ENCODE results near the gene CLSTN1. TPM values are rescaled to one million over a fixed set of nuclear protein-coding genes. Genes with fewer than 3 reads are reported as not detected.
"Not testable (repeated sequence)": the region's sequence is repeated elsewhere in the genome, so short reads cannot be mapped to it uniquely, and the experiment has no call there.

CLSTN1 gene
- total RNA-seq, 1 donor from 2014 or later, result 75.4 TPM

GRCh38 chr1:9753121-9753531 lies 70.6 kb downstream of the CLSTN1 start:
- Histone ChIP-seq H4K20me1 (ENCODE audit: low read depth) (peaks cover 43% of the 10 kb centered on the region), H3K9ac (no peak overlapping the region), H3K27ac (no peak overlapping the region), H3K27me3 (no peaks in the 10 kb centered on the region), H3K79me2 (ENCODE audit: low read depth) (peaks cover 33% of the 10 kb centered on the region), H3K4me3 (no peak overlapping the region), H3K9me3 (ENCODE audit: low read depth) (no peaks in the 10 kb centered on the region), H3F3A (ENCODE audit: low read depth) (no peaks in the 10 kb centered on the region), H2AFZ (replicated peaks) (no peak overlapping the region), H3K4me2 (no peak overlapping the region), H3K4me1 (peaks cover 14% of the 10 kb centered on the region), H3K36me3 (peaks cover 4% of the 10 kb centered on the region)
- TF ChIP-seq, protein P1, sequence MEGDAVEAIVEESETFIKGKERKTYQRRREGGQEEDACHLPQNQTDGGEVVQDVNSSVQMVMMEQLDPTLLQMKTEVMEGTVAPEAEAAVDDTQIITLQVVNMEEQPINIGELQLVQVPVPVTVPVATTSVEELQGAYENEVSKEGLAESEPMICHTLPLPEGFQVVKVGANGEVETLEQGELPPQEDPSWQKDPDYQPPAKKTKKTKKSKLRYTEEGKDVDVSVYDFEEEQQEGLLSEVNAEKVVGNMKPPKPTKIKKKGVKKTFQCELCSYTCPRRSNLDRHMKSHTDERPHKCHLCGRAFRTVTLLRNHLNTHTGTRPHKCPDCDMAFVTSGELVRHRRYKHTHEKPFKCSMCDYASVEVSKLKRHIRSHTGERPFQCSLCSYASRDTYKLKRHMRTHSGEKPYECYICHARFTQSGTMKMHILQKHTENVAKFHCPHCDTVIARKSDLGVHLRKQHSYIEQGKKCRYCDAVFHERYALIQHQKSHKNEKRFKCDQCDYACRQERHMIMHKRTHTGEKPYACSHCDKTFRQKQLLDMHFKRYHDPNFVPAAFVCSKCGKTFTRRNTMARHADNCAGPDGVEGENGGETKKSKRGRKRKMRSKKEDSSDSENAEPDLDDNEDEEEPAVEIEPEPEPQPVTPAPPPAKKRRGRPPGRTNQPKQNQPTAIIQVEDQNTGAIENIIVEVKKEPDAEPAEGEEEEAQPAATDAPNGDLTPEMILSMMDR (IDR thresholded peaks at IDR 0.05), result no peak
- TF ChIP-seq EZH2 (IDR thresholded peaks at IDR 0.05), result no peak
- no peak for TF ChIP-seq EZH2phosphoT487 (IDR thresholded peaks at IDR 0.05)
- peaks cover 2% of the 10 kb centered on the region for H3K27me3 Mint-ChIP-seq (ENCODE audit: insufficient read depth, low read depth)
- peaks cover 35% of the 10 kb centered on the region for H3K36me3 Mint-ChIP-seq
- no peak for DNase-seq (ENCODE audit: low spot score)
- H3K27ac Mint-ChIP-seq, result no peak overlapping the region
- peaks cover 13% of the 10 kb centered on the region for H3K4me1 Mint-ChIP-seq
- no peak overlapping the region for H3K4me3 Mint-ChIP-seq
- peaks cover 4% of the 10 kb centered on the region for H3K9me3 Mint-ChIP-seq

DNA sequence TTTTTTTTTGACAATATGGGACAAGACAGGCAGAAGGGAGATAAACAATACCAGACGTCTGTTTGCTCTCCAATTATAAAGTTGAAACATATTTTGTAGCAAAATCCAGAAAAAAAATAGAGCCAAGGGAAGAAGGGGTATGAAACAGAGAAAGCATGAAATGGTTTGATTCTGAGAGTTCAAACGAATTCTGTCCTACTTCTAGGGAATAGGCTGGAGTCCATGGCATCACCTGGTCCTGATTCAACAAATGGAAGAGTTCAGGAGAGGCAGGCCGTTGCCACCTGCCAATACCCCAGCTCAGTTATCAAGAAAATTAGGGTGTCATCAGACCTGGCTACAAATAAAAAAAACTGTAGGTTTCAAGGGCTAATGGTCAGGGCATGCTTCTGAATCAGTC lies 71.8 kb downstream of the CLSTN1 start:
- Histone ChIP-seq H4K20me1 (ENCODE audit: low read depth) (peaks cover 43% of the 10 kb centered on the region), H3F3A (ENCODE audit: low read depth) (no peaks in the 10 kb centered on the region), H3K79me2 (ENCODE audit: low read depth) (peaks cover 21% of the 10 kb centered on the region), H3K9ac (no peak overlapping the region), H3K36me3 (peaks cover 4% of the 10 kb centered on the region), H3K4me2 (no peak overlapping the region), H3K27me3 (no peaks in the 10 kb centered on the region), H3K9me3 (ENCODE audit: low read depth) (no peaks in the 10 kb centered on the region), H3K4me1 (peaks cover 14% of the 10 kb centered on the region), H3K27ac (no peak overlapping the region), H3K4me3 (no peak overlapping the region), H2AFZ (replicated peaks) (no peak overlapping the region)
- H3K4me1 Mint-ChIP-seq, result peaks cover 9% of the 10 kb centered on the region
- no peak overlapping the region for H3K27ac Mint-ChIP-seq
- peaks cover 2% of the 10 kb centered on the region for H3K27me3 Mint-ChIP-seq (ENCODE audit: insufficient read depth, low read depth)
- TF ChIP-seq EZH2phosphoT487 (IDR thresholded peaks at IDR 0.05) (no peak), EZH2 (IDR thresholded peaks at IDR 0.05) (no peak)
- TF ChIP-seq, protein P1 (IDR thresholded peaks at IDR 0.05), result no peak
- no peak for DNase-seq (ENCODE audit: low spot score)
- no peaks in the 10 kb centered on the region for H3K9me3 Mint-ChIP-seq
- peaks cover 33% of the 10 kb centered on the region for H3K36me3 Mint-ChIP-seq
- H3K4me3 Mint-ChIP-seq, result no peak overlapping the region

DNA sequence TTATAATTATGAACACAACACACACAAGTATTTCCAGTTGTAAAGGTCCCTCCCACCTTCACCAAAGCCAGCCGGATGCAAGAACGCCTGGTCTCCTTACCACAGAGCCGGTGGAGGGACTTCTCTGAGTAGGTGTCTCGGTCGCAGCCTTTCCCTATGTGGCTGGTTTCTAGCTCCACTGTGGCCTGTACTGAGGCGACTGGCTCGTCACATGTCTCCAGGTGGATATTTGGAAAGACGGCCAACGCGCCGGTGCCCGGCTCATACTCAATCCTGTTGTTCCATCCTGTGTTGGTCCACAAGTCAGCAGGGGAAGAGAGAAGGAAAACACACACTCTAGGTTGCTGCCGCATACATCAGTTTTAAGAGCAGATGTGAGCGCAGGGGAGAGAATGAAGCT lies 74.4 kb downstream of the CLSTN1 start:
- TF ChIP-seq EZH2phosphoT487 (IDR thresholded peaks at IDR 0.05), result no peak
- TF ChIP-seq EZH2 (IDR thresholded peaks at IDR 0.05), result no peak
- TF ChIP-seq, protein P1 (IDR thresholded peaks at IDR 0.05), result no peak
- DNase-seq (ENCODE audit: low spot score), result no peak
- H3K36me3 ChIP-seq, result peaks cover 4% of the 10 kb centered on the region
- no peak overlapping the region for H3K9ac ChIP-seq
- Mint-ChIP-seq H3K36me3 (peaks cover 25% of the 10 kb centered on the region), H3K9me3 (no peaks in the 10 kb centered on the region), H3K4me3 (no peak overlapping the region), H3K4me1 (peaks cover 2% of the 10 kb centered on the region), H3K27ac (no peak overlapping the region), H3K27me3 (ENCODE audit: insufficient read depth, low read depth) (peaks cover 2% of the 10 kb centered on the region)
- no peak overlapping the region for H3K4me2 ChIP-seq
- H3K79me2 ChIP-seq (ENCODE audit: low read depth), result no peaks in the 10 kb centered on the region
- H4K20me1 ChIP-seq (ENCODE audit: low read depth), result peaks cover 22% of the 10 kb centered on the region
- H3K4me1 ChIP-seq, result no peaks in the 10 kb centered on the region
- H3K27ac ChIP-seq, result no peak overlapping the region
- H2AFZ ChIP-seq (replicated peaks), result no peak overlapping the region
- H3F3A ChIP-seq (ENCODE audit: low read depth), result no peaks in the 10 kb centered on the region
- H3K9me3 ChIP-seq (ENCODE audit: low read depth), result no peaks in the 10 kb centered on the region
- H3K4me3 ChIP-seq, result no peak overlapping the region
- H3K27me3 ChIP-seq, result no peaks in the 10 kb centered on the region

DNA sequence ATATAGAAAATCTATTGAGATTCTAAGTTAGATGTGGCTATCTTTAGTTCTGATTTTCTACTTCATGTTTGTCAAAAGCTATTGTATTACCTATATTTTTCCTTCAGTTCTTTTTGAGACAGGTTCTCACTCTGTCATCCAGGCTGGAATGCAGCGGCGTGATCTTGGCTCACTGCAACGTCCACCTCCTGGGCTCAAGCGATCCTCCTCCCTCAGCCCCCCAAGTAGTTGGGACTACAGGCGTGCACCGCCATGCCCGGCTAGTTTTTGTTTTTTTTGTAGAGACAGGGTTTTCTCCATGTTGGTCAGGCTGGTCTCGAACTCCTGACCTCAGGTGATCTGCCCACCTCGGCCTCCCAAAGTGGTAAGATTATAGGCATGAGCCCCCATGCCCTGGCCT lies 75.4 kb downstream of the CLSTN1 start:
- DNase-seq (ENCODE audit: low spot score); H3K9ac ChIP-seq; H2AFZ ChIP-seq (replicated peaks); H3K79me2 ChIP-seq (ENCODE audit: low read depth); H3K4me1 ChIP-seq; H3K27ac ChIP-seq; H3K4me2 ChIP-seq; H3K9me3 Mint-ChIP-seq; H3K9me3 ChIP-seq (ENCODE audit: low read depth); H3K27me3 ChIP-seq; H3K27me3 Mint-ChIP-seq (ENCODE audit: insufficient read depth, low read depth); H3K4me3 Mint-ChIP-seq; H3F3A ChIP-seq (ENCODE audit: low read depth); H3K4me3 ChIP-seq; H3K36me3 ChIP-seq; H3K27ac Mint-ChIP-seq; H3K4me1 Mint-ChIP-seq: not testable (repeated sequence)
- peaks cover 28% of the 10 kb centered on the region for H3K36me3 Mint-ChIP-seq
- H4K20me1 ChIP-seq (ENCODE audit: low read depth), result peaks cover 14% of the 10 kb centered on the region

Measured in neural progenitor cell (in vitro differentiated cells).